Urinary bladder (tissue), 4 donors: ENCODE results near the gene PIGH. TPM values are rescaled to one million over a fixed set of nuclear protein-coding genes. Genes with fewer than 3 reads are reported as not detected.
"Not testable (repeated sequence)": the region's sequence is repeated elsewhere in the genome, so short reads cannot be mapped to it uniquely, and the experiment has no call there.

Experiments used
- DNase-seq: peaks from one replicate; pipeline ENCODE4 v3.0.0-alpha.2; 2015; ENCODE audit errors: extremely low spot score
- H3K27ac ChIP-seq: one replicate; pipeline ENCODE4 v1.5.1; 2013; ENCODE audit warnings: low read depth, mild to moderate bottlenecking, moderate library complexity
- H3K36me3 ChIP-seq: one replicate; pipeline ENCODE4 v1.6.1; 2013; ENCODE audit warnings: mild to moderate bottlenecking, moderate library complexity; ENCODE audit not compliant: insufficient read depth
- H3K4me1 ChIP-seq: one replicate; pipeline ENCODE4 v1.6.1; 2013; ENCODE audit warnings: mild to moderate bottlenecking, moderate library complexity; ENCODE audit not compliant: insufficient read depth
- H3K4me3 ChIP-seq: one replicate; pipeline ENCODE4 v1.5.1; 2013; ENCODE audit warnings: low read depth, low read length
- WGBS: extraction: QIAGEN DNeasy Blood & Tissue Kit; methylation state at CpG from one replicate; pipeline ENCODE4 v1.1.7; 2013; 5-methylcytosine and 5-hydroxymethylcytosine counted together
- polyA plus RNA-seq: library from polyadenylated mRNA; stranded (reverse); fragments of 200-250 nt; gene quantifications from one replicate; pipeline ENCODE4 v1.2.3, GENCODE V29; 2013
- small RNA-seq: library from RNA; depleted of rRNA; stranded (forward); fragments of <200 nt; gene quantifications from one replicate; pipeline ENCODE3, GENCODE V24; 2014
- total RNA-seq: library from RNA; depleted of rRNA; stranded (reverse); fragments of >200 nt; gene quantifications from one replicate; pipeline ENCODE4 v1.2.3, GENCODE V29; 2014
- donor health status: healthy with polysubstance abuse.
- donor health status: healthy.

The PIGH gene
- total and polyA plus RNA-seq, 2 donors: 26.0 to 26.3 TPM

DNA sequence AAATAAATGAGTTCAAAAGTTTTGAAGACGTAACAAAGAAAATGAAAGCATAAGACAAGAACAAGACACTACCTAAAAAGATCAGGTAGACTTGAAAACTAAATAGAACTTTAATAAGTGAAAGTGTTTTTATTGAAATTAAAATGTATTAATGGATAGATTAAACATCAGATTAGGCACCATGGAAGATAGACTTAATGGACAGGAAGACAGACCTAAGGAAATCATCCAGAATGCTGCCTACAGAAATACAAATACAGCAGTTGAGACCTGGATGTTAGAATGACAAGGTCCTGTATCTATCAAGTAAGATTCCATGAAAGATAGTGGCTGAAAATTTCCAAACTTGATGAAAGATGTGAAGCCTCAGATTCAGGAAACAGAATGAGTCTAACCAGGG is 55.5 kb downstream of the PIGH start:
- Histone ChIP-seq H3K27ac (no peak overlapping the region), H3K36me3 (no peaks in the 10 kb centered on the region), H3K4me1 (no peaks in the 10 kb centered on the region), H3K4me3 (no peak overlapping the region)
- WGBS: 95% methylated on average over 1 of the region's 1 CpG
- no peak for DNase-seq

DNA sequence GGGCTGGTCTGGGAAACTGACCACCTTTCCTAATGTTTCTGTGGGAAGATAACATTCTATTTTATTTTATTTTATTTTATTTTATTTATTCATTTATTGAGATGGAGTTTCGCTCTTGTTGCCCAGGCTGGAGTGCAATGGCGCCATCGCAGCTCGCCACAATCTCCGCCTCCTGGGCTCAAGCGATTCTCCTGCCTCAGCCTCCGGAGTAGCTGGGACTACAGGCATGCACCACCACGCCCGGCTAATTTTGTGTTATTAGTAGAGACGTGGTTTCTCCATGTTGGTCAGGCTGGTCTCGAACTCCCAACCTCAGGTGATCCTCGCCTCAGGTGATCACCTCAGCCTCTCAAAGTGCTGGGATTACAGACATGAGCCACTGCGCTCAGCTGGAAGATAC is 57.4 kb downstream of the PIGH start:
- H3K4me3 ChIP-seq, H3K27ac ChIP-seq, H3K36me3 ChIP-seq, DNase-seq, H3K4me1 ChIP-seq: not testable (repeated sequence)
- 93% methylated on average over 13 of the region's 13 CpGs for WGBS

DNA sequence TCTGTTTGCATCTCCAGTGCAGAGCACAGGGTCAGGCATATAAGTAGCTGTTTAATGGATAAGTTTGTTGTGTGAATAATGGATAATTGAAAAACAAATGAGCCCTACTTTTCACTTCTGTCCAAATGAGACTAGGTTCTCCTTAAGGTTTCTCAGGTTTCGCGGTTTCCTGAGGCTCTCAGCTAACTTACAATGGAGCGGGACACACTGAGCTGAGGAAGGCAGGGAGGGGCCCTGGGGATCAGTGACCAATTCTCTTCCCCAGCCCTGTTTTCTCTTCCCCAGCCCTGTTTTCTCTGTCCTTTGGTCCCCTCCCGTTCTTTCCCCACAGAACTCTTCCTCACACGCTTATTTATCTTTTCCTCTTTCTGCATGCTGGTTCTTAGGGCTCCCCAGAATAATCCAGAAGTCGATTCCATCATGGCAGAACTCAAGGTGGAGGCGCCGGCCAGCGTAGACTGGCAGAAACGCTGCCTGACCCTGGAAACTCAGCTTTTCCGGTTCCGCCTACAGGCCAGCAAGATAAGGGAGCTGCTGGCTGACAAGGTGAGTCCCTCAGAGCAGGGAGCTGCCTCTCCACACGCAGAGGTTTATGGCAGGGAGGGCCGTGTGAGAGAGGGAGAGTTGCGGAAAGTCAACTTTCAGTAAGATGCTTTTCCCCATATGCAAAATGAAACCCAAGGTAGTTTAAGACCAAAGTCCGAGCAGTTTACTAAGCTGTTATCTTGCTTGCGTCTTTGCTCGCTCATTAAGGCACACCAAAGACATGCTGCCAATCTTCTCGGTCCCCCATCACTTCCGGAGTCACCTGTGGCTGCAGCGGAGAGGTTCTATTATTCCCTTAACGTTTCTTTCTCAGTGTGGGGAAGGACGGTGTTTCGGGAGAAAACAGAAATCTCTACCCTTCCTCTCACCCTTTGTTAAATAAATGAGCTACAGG is 58.4 kb downstream of the PIGH start:
- no peaks in the 10 kb centered on the region for H3K36me3 ChIP-seq
- WGBS: 48% methylated on average over 24 of the region's 24 CpGs
- no peak overlapping the region for H3K27ac ChIP-seq
- H3K4me3 ChIP-seq: no peak overlapping the region
- no peak for DNase-seq
- no peaks in the 10 kb centered on the region for H3K4me1 ChIP-seq

Small RNAs within 50 kb of the gene (small RNA-seq; reads per million reads assigned to genes)
- not detected for gene AL132640.3
- gene RF00019: not detected

Other genes with a start within 250 kb of the PIGH start
- 112 TPM for gene ATP6V1D, start 240.5 kb downstream of the PIGH start, total RNA-seq
- gene ATP6V1D, start 240.5 kb downstream of the PIGH start, polyA plus RNA-seq: 52.8 TPM
- 71.6 TPM for gene EIF2S1, start 239.9 kb downstream of the PIGH start, total RNA-seq
- 107 TPM for gene EIF2S1, start 239.9 kb downstream of the PIGH start, polyA plus RNA-seq
- 4.0 TPM for gene PLEK2, start 188.1 kb downstream of the PIGH start, total RNA-seq
- gene PLEK2, start 188.1 kb downstream of the PIGH start, polyA plus RNA-seq: 3.9 TPM
- gene TMEM229B, start 111.5 kb downstream of the PIGH start, total RNA-seq: 3.0 TPM
- 4.4 TPM for gene TMEM229B, start 111.5 kb downstream of the PIGH start, polyA plus RNA-seq
- gene PLEKHH1, start 67.0 kb downstream of the PIGH start, total RNA-seq: 5.1 TPM
- gene PLEKHH1, start 67.0 kb downstream of the PIGH start, polyA plus RNA-seq: 3.9 TPM
- 2.1 TPM for gene ARG2, start 19.7 kb upstream of the PIGH start, total RNA-seq
- 4.7 TPM for gene ARG2, start 19.7 kb upstream of the PIGH start, polyA plus RNA-seq
- 39.2 TPM for gene VTI1B, start 74.4 kb upstream of the PIGH start, total RNA-seq
- 79.1 TPM for gene VTI1B, start 74.4 kb upstream of the PIGH start, polyA plus RNA-seq
- 72.1 TPM for gene RDH11, start 95.5 kb upstream of the PIGH start, total RNA-seq
- gene RDH11, start 95.5 kb upstream of the PIGH start, polyA plus RNA-seq: 63.8 TPM
- not detected for gene RDH12, start 101.6 kb upstream of the PIGH start, total RNA-seq
- gene RDH12, start 101.6 kb upstream of the PIGH start, polyA plus RNA-seq: 0.04 TPM
- 25.2 TPM for gene ZFYVE26, start 216.3 kb upstream of the PIGH start, total RNA-seq
- gene ZFYVE26, start 216.3 kb upstream of the PIGH start, polyA plus RNA-seq: 7.6 TPM
- gene RAD51B, start 219.5 kb upstream of the PIGH start, total RNA-seq: 92.9 TPM
- gene RAD51B, start 219.5 kb upstream of the PIGH start, polyA plus RNA-seq: 6.2 TPM